Measurements from ENCODE around the gene PKP3.

The PKP3 gene

GRCh38 chr11:375065-376025 is 18.7 kb upstream of the PKP3 start:
- DNase-seq (ENCODE audit: low read depth in 2 of 2), result no peak
- no peak overlapping the region for H3K4me3 ChIP-seq (replicated peaks in 1 of 2; ENCODE audit: low read depth in 2 of 2, low read length in 2 of 2)
- TF ChIP-seq CTCF (IDR thresholded peaks at IDR 0.05; ENCODE audit: low read depth, low read length), result no peak

GRCh38 chr11:376531-377173 is 17.4 kb upstream of the PKP3 start:
- TF ChIP-seq CTCF (IDR thresholded peaks at IDR 0.05; ENCODE audit: low read depth, low read length), result no peak
- no peak for DNase-seq (ENCODE audit: low read depth in 2 of 2)
- H3K4me3 ChIP-seq (replicated peaks in 1 of 2; ENCODE audit: low read depth in 2 of 2, low read length in 2 of 2), result no peak overlapping the region

GRCh38 chr11:377174-377865 is 16.7 kb upstream of the PKP3 start:
- no peak overlapping the region for H3K4me3 ChIP-seq (replicated peaks in 1 of 2; ENCODE audit: low read depth in 2 of 2, low read length in 2 of 2)
- no peak for DNase-seq (ENCODE audit: low read depth in 2 of 2)
- TF ChIP-seq CTCF (IDR thresholded peaks at IDR 0.05; ENCODE audit: low read depth, low read length), result no peak

GRCh38 chr11:377883-378500 is 16.0 kb upstream of the PKP3 start:
- no peak overlapping the region for H3K4me3 ChIP-seq (replicated peaks in 1 of 2; ENCODE audit: low read depth in 2 of 2, low read length in 2 of 2)
- no peak for TF ChIP-seq CTCF (IDR thresholded peaks at IDR 0.05; ENCODE audit: low read depth, low read length)
- no peak for DNase-seq (ENCODE audit: low read depth in 2 of 2)

GRCh38 chr11:379205-380094 is 14.6 kb upstream of the PKP3 start:
- TF ChIP-seq CTCF (IDR thresholded peaks at IDR 0.05; ENCODE audit: low read depth, low read length), result no peak
- no peak overlapping the region for H3K4me3 ChIP-seq (replicated peaks in 1 of 2; ENCODE audit: low read depth in 2 of 2, low read length in 2 of 2)

GRCh38 chr11:380095-380480 is 13.9 kb upstream of the PKP3 start:
- no peak for TF ChIP-seq CTCF (IDR thresholded peaks at IDR 0.05; ENCODE audit: low read depth, low read length)
- DNase-seq (ENCODE audit: low read depth in 2 of 2), result no peak
- no peak overlapping the region for H3K4me3 ChIP-seq (replicated peaks in 1 of 2; ENCODE audit: low read depth in 2 of 2, low read length in 2 of 2)

More at GRCh38 chr11:379205-380094, 14.6 kb upstream of the PKP3 start:
- DNase-seq (ENCODE audit: low read depth in 2 of 2), result no peak
